ENCODE measurements around the gene KIAA1217. TPM values are rescaled to one million over a fixed set of nuclear protein-coding genes. Genes with fewer than 3 reads are reported as not detected.

The KIAA1217 gene
- total RNA-seq, 3 donors from 2014 or later (not counting 1 experiment from before 2014, with no cell fraction given): not detected

GRCh38 chr10:24435374-24435773, 226.4 kb downstream of the KIAA1217 start:
- Mint-ChIP-seq H3K4me3 (no peak overlapping the region), H3K36me3 (no peaks in the 10 kb centered on the region), H3K27me3 (ENCODE audit: low read depth in 2 of 2) (peaks cover 0 to 2% of the 10 kb centered on the region in 2 donors), H3K4me1 (no peaks in the 10 kb centered on the region), H3K27ac (no peak overlapping the region), H3K9me3 (peaks cover 0 to 3% of the 10 kb centered on the region in 2 donors)
- intact Hi-C loops (cut with micrococcal nuclease): no loop called here
- ATAC-seq (no peak), DNase-seq (no peak)
- no peaks in the 10 kb centered on the region for H3K27me3 ChIP-seq (ENCODE audit: control insufficient read depth, insufficient read depth, low read length)
- TF ChIP-seq CTCF (IDR thresholded peaks at IDR 0.05): no peak
- 57% methylated on average over 1 of the region's 1 CpG for WGBS (ENCODE audit: insufficient coverage)
- no peak overlapping the region for H3K4me3 ChIP-seq (ENCODE audit: low read length)
- no peaks in the 10 kb centered on the region for H3K36me3 ChIP-seq (ENCODE audit: control insufficient read depth, insufficient read depth, low read length)
- H3K9me3 ChIP-seq (ENCODE audit: control insufficient read depth, insufficient read depth, low read length): no peaks in the 10 kb centered on the region
- no peaks in the 10 kb centered on the region for H3K4me1 ChIP-seq (ENCODE audit: control insufficient read depth, insufficient read depth, low read length)
- H3K27ac ChIP-seq (ENCODE audit: low read length): no peak overlapping the region

GRCh38 chr10:24437302-24437701, 228.4 kb downstream of the KIAA1217 start:
- DNase-seq: no peak
- TF ChIP-seq CTCF (IDR thresholded peaks at IDR 0.05): no peak
- intact Hi-C loops (cut with micrococcal nuclease): no loop called here
- Mint-ChIP-seq H3K36me3 (no peaks in the 10 kb centered on the region), H3K27me3 (ENCODE audit: low read depth in 2 of 2) (peaks cover 0 to 2% of the 10 kb centered on the region in 2 donors), H3K4me1 (no peaks in the 10 kb centered on the region), H3K9me3 (peaks cover 0 to 2% of the 10 kb centered on the region in 2 donors), H3K27ac (no peak overlapping the region), H3K4me3 (no peak overlapping the region)
- Histone ChIP-seq H3K27me3 (ENCODE audit: control insufficient read depth, insufficient read depth, low read length) (no peaks in the 10 kb centered on the region), H3K4me1 (ENCODE audit: control insufficient read depth, insufficient read depth, low read length) (no peaks in the 10 kb centered on the region), H3K36me3 (ENCODE audit: control insufficient read depth, insufficient read depth, low read length) (no peaks in the 10 kb centered on the region), H3K4me3 (ENCODE audit: low read length) (no peak overlapping the region), H3K9me3 (ENCODE audit: control insufficient read depth, insufficient read depth, low read length) (no peaks in the 10 kb centered on the region), H3K27ac (ENCODE audit: low read length) (no peak overlapping the region)
- WGBS (ENCODE audit: insufficient coverage): 88% methylated on average over 5 of the region's 5 CpGs
- ATAC-seq: no peak

DNA sequence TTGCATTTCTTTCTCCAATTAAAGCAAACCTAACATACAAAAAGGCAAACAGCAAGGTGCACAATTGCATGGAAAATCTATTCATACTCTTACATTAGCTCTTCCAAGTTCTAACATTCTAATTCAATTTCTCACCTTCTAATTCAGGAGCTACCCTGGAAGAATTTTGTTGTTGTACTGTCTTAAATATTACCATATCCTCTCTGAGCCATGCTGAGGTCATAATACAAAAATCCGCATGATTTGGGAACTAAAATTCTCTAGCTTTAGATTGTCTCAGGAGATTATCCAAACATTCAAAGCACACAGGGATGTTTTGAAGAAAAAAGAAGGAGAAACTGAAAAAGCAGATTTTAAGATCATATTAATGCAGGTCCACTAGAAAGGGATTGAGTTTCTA, 229.9 kb downstream of the KIAA1217 start:
- Mint-ChIP-seq H3K4me1 (no peaks in the 10 kb centered on the region), H3K27me3 (ENCODE audit: low read depth in 2 of 2) (peaks cover 0 to 4% of the 10 kb centered on the region in 2 donors), H3K4me3 (no peak overlapping the region), H3K9me3 (peaks cover 0 to 2% of the 10 kb centered on the region in 2 donors), H3K27ac (no peak overlapping the region), H3K36me3 (no peaks in the 10 kb centered on the region)
- Histone ChIP-seq H3K27me3 (ENCODE audit: control insufficient read depth, insufficient read depth, low read length) (no peaks in the 10 kb centered on the region), H3K4me3 (ENCODE audit: low read length) (no peak overlapping the region), H3K9me3 (ENCODE audit: control insufficient read depth, insufficient read depth, low read length) (no peaks in the 10 kb centered on the region), H3K36me3 (ENCODE audit: control insufficient read depth, insufficient read depth, low read length) (no peaks in the 10 kb centered on the region), H3K27ac (ENCODE audit: low read length) (no peak overlapping the region), H3K4me1 (ENCODE audit: control insufficient read depth, insufficient read depth, low read length) (no peaks in the 10 kb centered on the region)
- no peak for TF ChIP-seq CTCF (IDR thresholded peaks at IDR 0.05)
- no peak for DNase-seq
- WGBS (ENCODE audit: insufficient coverage): 86% methylated on average over 1 of the region's 1 CpG
- no peak for ATAC-seq
- intact Hi-C loops (cut with micrococcal nuclease): no loop called here

DNA sequence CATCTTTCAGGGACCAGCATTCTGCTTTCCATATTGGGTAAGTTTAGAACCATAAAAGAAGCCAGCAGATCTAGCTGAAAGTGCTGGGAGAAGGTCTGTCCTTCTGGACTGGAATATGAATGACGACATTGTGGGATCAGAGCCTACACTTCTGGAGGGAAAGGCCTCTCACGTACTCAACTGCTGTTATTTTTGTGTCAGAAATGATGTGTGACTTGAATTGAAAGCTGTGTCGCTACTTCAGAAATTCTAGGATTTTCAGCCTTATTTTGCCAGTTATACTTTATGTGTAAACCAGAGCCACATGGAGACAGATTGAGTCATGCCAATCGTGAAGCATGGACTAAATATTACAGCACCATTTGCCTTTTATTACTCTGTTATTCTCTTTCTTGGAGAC, 231.0 kb downstream of the KIAA1217 start:
- intact Hi-C loops (cut with micrococcal nuclease): no loop called here
- 78% methylated on average over 4 of the region's 4 CpGs for WGBS (ENCODE audit: insufficient coverage)
- Histone ChIP-seq H3K4me3 (ENCODE audit: low read length) (no peak overlapping the region), H3K4me1 (ENCODE audit: control insufficient read depth, insufficient read depth, low read length) (no peaks in the 10 kb centered on the region), H3K27ac (ENCODE audit: low read length) (no peak overlapping the region), H3K36me3 (ENCODE audit: control insufficient read depth, insufficient read depth, low read length) (no peaks in the 10 kb centered on the region), H3K9me3 (ENCODE audit: control insufficient read depth, insufficient read depth, low read length) (no peaks in the 10 kb centered on the region), H3K27me3 (ENCODE audit: control insufficient read depth, insufficient read depth, low read length) (no peaks in the 10 kb centered on the region)
- ATAC-seq (no peak), DNase-seq (no peak)
- Mint-ChIP-seq H3K27ac (no peak overlapping the region), H3K4me1 (no peaks in the 10 kb centered on the region), H3K27me3 (ENCODE audit: low read depth in 2 of 2) (peaks cover 0 to 4% of the 10 kb centered on the region in 2 donors), H3K9me3 (no peaks in the 10 kb centered on the region), H3K36me3 (no peaks in the 10 kb centered on the region), H3K4me3 (no peak overlapping the region)
- no peak for TF ChIP-seq CTCF (IDR thresholded peaks at IDR 0.05)
